ENCODE data around the gene CCDC8. TPM values are rescaled to one million over a fixed set of nuclear protein-coding genes. Genes with fewer than 3 reads are reported as not detected.

The CCDC8 gene
- total RNA-seq, 1 experiment from 2014 or later = 27.5 TPM

- no peak overlapping the region for H3K4me3 Mint-ChIP-seq
- no peaks in the 10 kb centered on the region for H3K9me3 ChIP-seq (ENCODE audit: control insufficient read depth, low read depth, low read length)
- H3K36me3 Mint-ChIP-seq (ENCODE audit: insufficient read depth in 1 of 3, low read depth in 3 of 3) = peaks cover 51 to 93% (median 86%) of the 10 kb centered on the region in 3 experiments
- H3K4me2 ChIP-seq (ENCODE audit: insufficient read depth, insufficient read length, low read length) = no peak overlapping the region
- no peak overlapping the region for H2BK20ac ChIP-seq (ENCODE audit: low read depth, low read length, poor library complexity, severe bottlenecking)
- H3K27ac ChIP-seq (ENCODE audit: insufficient read length, low read depth, low read length) = no peak overlapping the region
- H3K18ac ChIP-seq (ENCODE audit: insufficient read length, low read depth, low read length) = no peak overlapping the region
- no peak overlapping the region for H3K56ac ChIP-seq (ENCODE audit: insufficient read length, low read depth, low read length)
- no peak overlapping the region for H3K4ac ChIP-seq (ENCODE audit: low read depth, low read length)
- no peak overlapping the region for H2BK5ac ChIP-seq (ENCODE audit: insufficient read length, low read length)
- no peak overlapping the region for H3K14ac ChIP-seq (ENCODE audit: insufficient read depth, low read length)
- H3K9ac ChIP-seq (ENCODE audit: extremely low read depth, insufficient read length, low read length) = no peak overlapping the region
- no peak overlapping the region for H3T11ph ChIP-seq (ENCODE audit: low read length)
- H2BK120ac ChIP-seq (ENCODE audit: low read depth, low read length, poor library complexity, severe bottlenecking) = no peak overlapping the region
- no peak overlapping the region for H3K27ac Mint-ChIP-seq
- no peak for TF ChIP-seq CTCF (conservative IDR thresholded peaks at IDR 0.05)
- H3K27me3 ChIP-seq (ENCODE audit: insufficient read depth, low read length) = no peaks in the 10 kb centered on the region
- H3K23me2 ChIP-seq (ENCODE audit: insufficient read length, low read depth, low read length, poor library complexity, severe bottlenecking) = no peaks in the 10 kb centered on the region
- H3K23ac ChIP-seq (ENCODE audit: insufficient read length, low read depth, low read length) = no peak overlapping the region
- no peaks in the 10 kb centered on the region for H4K20me1 ChIP-seq (ENCODE audit: control insufficient read depth, insufficient read depth, insufficient read length)
- no peaks in the 10 kb centered on the region; the same call in 1 of the 2 replicates for H3K79me2 ChIP-seq (ENCODE audit: insufficient read depth, low read length)
- no peaks in the 10 kb centered on the region for H3K79me1 ChIP-seq (ENCODE audit: insufficient read depth, low read depth, low read length, poor library complexity, severe bottlenecking)
- no peaks in the 10 kb centered on the region; a peak in 1 of 4 replicates for H3K4me1 Mint-ChIP-seq
- no peak overlapping the region for H4K8ac ChIP-seq (replicated peaks; ENCODE audit: insufficient read length, low read depth, low read length)
- no peak overlapping the region for H2BK15ac ChIP-seq (ENCODE audit: low read depth, low read length)
- no peaks in the 10 kb centered on the region for H3K4me1 ChIP-seq (ENCODE audit: insufficient read depth, low read length)
- H3K27me3 Mint-ChIP-seq (ENCODE audit: low read depth) = no peaks in the 10 kb centered on the region
- no peaks in the 10 kb centered on the region for H3K9me3 Mint-ChIP-seq
- H2BK12ac ChIP-seq (ENCODE audit: insufficient read length, low read depth, low read length) = no peak overlapping the region
- H4K91ac ChIP-seq (ENCODE audit: insufficient read length, low read depth, low read length) = no peak overlapping the region
- no peak for DNase-seq
- no peak overlapping the region for H4K5ac ChIP-seq (ENCODE audit: insufficient read length, low read depth, low read length)
- H2AFZ ChIP-seq (ENCODE audit: low read length) = no peak overlapping the region
- no CpG with 5 or more reads among the region's 2 CpGs for WGBS (ENCODE audit: extremely low coverage, insufficient read length, low lambda C conversion rate)
- H2AK5ac ChIP-seq (ENCODE audit: insufficient read length, low read length) = no peak overlapping the region
Observed at GRCh38 chr19:46381346-46381745, 32.0 kb downstream of the CCDC8 start.
